Measurements from ENCODE around the gene RRP12.

Gene RRP12

DNA sequence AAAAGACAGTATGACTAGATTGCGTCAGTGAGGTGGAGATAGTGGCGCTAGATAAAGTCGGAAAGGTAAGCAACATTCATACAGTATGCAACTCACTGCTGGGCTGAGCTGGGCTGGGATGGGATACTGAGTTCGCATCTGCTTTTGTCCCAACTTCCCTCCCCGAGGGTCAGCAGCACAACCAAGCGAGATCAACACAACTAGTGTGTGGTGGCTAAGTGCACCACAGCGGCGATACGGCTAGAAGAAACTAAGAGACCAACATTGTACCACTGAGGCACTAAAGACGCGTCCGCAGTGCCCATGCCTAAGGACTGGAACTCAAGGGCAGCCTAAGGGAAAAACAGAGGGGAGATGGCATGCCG lies 44.2 kb upstream of the RRP12 start:
- TF ChIP-seq SIN3A (IDR thresholded peaks at IDR 0.05; ENCODE audit: borderline replicate concordance, insufficient read depth, low read length) (no peak), FOXP2 (optimal IDR thresholded peaks at IDR 0.05; ENCODE audit: borderline replicate concordance, extremely low read depth, extremely low read length, insufficient read depth) (no peak), TAF1 (IDR thresholded peaks at IDR 0.05; ENCODE audit: borderline replicate concordance, insufficient read depth, low read length) (no peak), POLR2AphosphoS5 (IDR thresholded peaks at IDR 0.05; ENCODE audit: low read depth, low read length) (no peak)
- TF ChIP-seq, protein P1, sequence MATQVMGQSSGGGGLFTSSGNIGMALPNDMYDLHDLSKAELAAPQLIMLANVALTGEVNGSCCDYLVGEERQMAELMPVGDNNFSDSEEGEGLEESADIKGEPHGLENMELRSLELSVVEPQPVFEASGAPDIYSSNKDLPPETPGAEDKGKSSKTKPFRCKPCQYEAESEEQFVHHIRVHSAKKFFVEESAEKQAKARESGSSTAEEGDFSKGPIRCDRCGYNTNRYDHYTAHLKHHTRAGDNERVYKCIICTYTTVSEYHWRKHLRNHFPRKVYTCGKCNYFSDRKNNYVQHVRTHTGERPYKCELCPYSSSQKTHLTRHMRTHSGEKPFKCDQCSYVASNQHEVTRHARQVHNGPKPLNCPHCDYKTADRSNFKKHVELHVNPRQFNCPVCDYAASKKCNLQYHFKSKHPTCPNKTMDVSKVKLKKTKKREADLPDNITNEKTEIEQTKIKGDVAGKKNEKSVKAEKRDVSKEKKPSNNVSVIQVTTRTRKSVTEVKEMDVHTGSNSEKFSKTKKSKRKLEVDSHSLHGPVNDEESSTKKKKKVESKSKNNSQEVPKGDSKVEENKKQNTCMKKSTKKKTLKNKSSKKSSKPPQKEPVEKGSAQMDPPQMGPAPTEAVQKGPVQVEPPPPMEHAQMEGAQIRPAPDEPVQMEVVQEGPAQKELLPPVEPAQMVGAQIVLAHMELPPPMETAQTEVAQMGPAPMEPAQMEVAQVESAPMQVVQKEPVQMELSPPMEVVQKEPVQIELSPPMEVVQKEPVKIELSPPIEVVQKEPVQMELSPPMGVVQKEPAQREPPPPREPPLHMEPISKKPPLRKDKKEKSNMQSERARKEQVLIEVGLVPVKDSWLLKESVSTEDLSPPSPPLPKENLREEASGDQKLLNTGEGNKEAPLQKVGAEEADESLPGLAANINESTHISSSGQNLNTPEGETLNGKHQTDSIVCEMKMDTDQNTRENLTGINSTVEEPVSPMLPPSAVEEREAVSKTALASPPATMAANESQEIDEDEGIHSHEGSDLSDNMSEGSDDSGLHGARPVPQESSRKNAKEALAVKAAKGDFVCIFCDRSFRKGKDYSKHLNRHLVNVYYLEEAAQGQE (IDR thresholded peaks at IDR 0.05; ENCODE audit: insufficient read depth in 1 of 2, low read depth in 2 of 2, low read length in 2 of 2): no peak

DNA sequence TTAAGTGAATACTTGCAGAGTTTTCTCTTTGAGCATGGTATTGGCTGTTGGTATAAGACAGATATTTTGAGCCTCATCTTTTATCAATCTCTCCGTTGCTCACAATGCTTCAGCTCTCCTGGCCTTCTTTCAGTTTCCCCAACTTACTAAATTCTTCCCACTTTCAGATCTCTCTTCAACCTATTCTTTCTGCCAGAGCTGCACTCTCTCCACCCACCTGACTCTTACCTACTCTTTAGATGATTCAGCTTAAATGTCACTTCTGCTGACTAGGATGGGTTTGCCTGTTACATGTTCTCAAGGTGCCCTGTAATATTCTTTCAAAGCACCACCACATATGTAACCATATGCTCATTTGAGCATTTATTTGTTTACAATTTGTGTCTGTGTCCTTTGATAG lies 43.1 kb upstream of the RRP12 start:
- TF ChIP-seq TAF1 (IDR thresholded peaks at IDR 0.05; ENCODE audit: borderline replicate concordance, insufficient read depth, low read length) (no peak), SIN3A (IDR thresholded peaks at IDR 0.05; ENCODE audit: borderline replicate concordance, insufficient read depth, low read length) (no peak), FOXP2 (optimal IDR thresholded peaks at IDR 0.05; ENCODE audit: borderline replicate concordance, extremely low read depth, extremely low read length, insufficient read depth) (no peak), POLR2AphosphoS5 (IDR thresholded peaks at IDR 0.05; ENCODE audit: low read depth, low read length) (no peak)
- TF ChIP-seq, protein P1 (IDR thresholded peaks at IDR 0.05; ENCODE audit: insufficient read depth in 1 of 2, low read depth in 2 of 2, low read length in 2 of 2): no peak

DNA sequence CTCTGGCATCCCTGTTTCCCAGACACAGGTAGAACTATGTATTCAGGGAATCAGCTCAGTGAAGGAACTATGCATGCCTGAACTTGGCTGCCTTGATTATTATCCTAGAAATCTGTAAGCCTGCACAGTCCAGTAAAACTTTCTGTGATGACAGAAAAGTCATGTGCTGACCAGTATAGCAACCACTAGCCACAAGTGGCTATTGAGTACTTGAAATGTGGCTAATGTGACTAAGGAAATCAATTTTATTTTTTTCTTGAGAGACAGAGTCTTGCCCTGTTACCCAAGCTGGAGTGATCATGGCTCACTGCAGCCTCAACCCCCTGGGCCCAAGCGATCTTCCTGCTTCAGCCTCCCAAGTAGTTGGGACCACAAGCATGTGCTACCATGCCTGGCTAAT lies 41.1 kb upstream of the RRP12 start:
- TF ChIP-seq TAF1 (IDR thresholded peaks at IDR 0.05; ENCODE audit: borderline replicate concordance, insufficient read depth, low read length) (no peak), POLR2AphosphoS5 (IDR thresholded peaks at IDR 0.05; ENCODE audit: low read depth, low read length) (no peak), FOXP2 (optimal IDR thresholded peaks at IDR 0.05; ENCODE audit: borderline replicate concordance, extremely low read depth, extremely low read length, insufficient read depth) (no peak), SIN3A (IDR thresholded peaks at IDR 0.05; ENCODE audit: borderline replicate concordance, insufficient read depth, low read length) (no peak)
- TF ChIP-seq, protein P1 (IDR thresholded peaks at IDR 0.05; ENCODE audit: insufficient read depth in 1 of 2, low read depth in 2 of 2, low read length in 2 of 2): no peak

DNA sequence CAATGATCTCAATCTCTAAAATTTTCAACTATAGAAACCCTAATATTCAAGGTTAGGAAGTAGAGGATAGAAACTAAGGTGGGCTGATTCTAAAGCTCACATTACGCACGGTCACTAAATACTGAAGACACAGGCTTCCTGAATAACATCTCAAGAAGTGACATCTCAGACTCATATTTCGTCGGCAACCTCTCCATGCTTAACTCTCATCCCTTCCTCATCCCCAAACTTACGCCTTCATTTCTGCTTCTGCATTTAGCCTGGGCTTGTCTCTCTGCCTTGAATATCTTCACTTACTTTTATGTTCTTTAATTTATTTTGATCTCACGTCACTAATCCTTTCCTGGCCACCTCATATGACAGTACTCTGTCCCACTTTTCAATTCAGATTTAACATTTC lies 34.1 kb upstream of the RRP12 start:
- no peak for TF ChIP-seq FOXP2 (optimal IDR thresholded peaks at IDR 0.05; ENCODE audit: borderline replicate concordance, extremely low read depth, extremely low read length, insufficient read depth)
- no peak for TF ChIP-seq POLR2AphosphoS5 (IDR thresholded peaks at IDR 0.05; ENCODE audit: low read depth, low read length)
- TF ChIP-seq SIN3A (IDR thresholded peaks at IDR 0.05; ENCODE audit: borderline replicate concordance, insufficient read depth, low read length): no peak
- no peak for TF ChIP-seq TAF1 (IDR thresholded peaks at IDR 0.05; ENCODE audit: borderline replicate concordance, insufficient read depth, low read length)
- TF ChIP-seq, protein P1 (IDR thresholded peaks at IDR 0.05; ENCODE audit: insufficient read depth in 1 of 2, low read depth in 2 of 2, low read length in 2 of 2): no peak

DNA sequence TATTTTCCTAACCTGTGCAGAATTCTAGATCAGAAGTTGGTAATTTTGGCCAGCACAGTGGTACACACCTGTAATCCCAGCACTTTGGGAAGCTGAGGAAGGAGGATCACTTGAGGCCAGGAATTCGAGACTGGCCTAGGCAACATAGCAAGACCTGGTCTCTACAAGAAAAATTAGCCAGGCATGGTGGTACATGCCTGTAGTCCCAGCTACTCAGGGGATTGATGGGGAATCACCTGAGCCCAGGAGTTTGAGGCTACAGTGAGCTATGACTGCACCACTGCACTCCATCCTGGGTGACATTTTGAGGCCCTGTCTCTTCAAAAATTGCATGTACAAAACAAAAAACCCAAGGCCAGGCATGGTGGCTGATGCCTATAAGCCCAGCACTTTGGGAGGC lies 33.4 kb upstream of the RRP12 start:
- TF ChIP-seq POLR2AphosphoS5 (IDR thresholded peaks at IDR 0.05; ENCODE audit: low read depth, low read length): 0 out of 2 replicates have a peak, but pooled peaks have one; percentile 14
- no peak for TF ChIP-seq TAF1 (IDR thresholded peaks at IDR 0.05; ENCODE audit: borderline replicate concordance, insufficient read depth, low read length)
